Natural killer cell (primary cell): ENCODE measurements around the gene SCFD2. TPM values are rescaled to one million over a fixed set of nuclear protein-coding genes. Genes with fewer than 3 reads are reported as not detected.
A peak's percentile ranks its signal among the peaks of the same experiment; 100 is the strongest.
"Not testable (repeated sequence)": the region's sequence is repeated elsewhere in the genome, so short reads cannot be mapped to it uniquely, and the experiment has no call there.

ENCODE experiments used
- ATAC-seq, 3 donors: fragments of 150-1000 bp in 2 of 3; fragments of 200-7000 bp in 1 of 3; cut with Tn5 transposase; 1 replicate in 1 of 3; 2 replicates in 2 of 3; pipeline ENCODE4 v1.10.0; 2021; ENCODE audit warnings: mild to moderate bottlenecking in 2 of 3, moderate library complexity in 2 of 3
- DNase-seq, 2 donors: peaks; one replicate each; pipeline versions ENCODE4 v3.0.0 to v3.0.0-alpha.2; 2013 to 2021; ENCODE audit warnings: mixed read lengths in 1 of 2
- H3K27ac ChIP-seq: one replicate; pipeline ENCODE4 v1.5.1; 2013; ENCODE audit warnings: mild to moderate bottlenecking, low read length
- H3K27me3 ChIP-seq: one replicate; pipeline ENCODE4 v1.6.1; 2013; ENCODE audit warnings: low read length; ENCODE audit not compliant: control insufficient read depth, insufficient read depth
- H3K36me3 ChIP-seq: one replicate; pipeline ENCODE4 v1.6.1; 2013; ENCODE audit warnings: low read length; ENCODE audit not compliant: control insufficient read depth, insufficient read depth
- H3K4me1 ChIP-seq: one replicate; pipeline ENCODE4 v1.6.1; 2013; ENCODE audit warnings: low read length; ENCODE audit not compliant: control insufficient read depth, insufficient read depth
- H3K4me3 ChIP-seq: one replicate; pipeline ENCODE4 v1.5.1; 2013; ENCODE audit warnings: low read length
- H3K9me3 ChIP-seq: one replicate; pipeline ENCODE4 v1.6.1; 2013; ENCODE audit warnings: low read length; ENCODE audit not compliant: control insufficient read depth, insufficient read depth
- H3K27ac Mint-ChIP-seq, 2 donors: one replicate each; pipeline ENCODE4 v1.8.0; 2022; ENCODE audit warnings: mild to moderate bottlenecking in 2 of 2, mixed read lengths in 2 of 2, moderate library complexity in 1 of 2
- H3K27me3 Mint-ChIP-seq, 2 donors: one replicate each; pipeline ENCODE4 v1.8.0; 2022; ENCODE audit warnings: low read depth in 2 of 2, mixed read lengths in 2 of 2
- H3K36me3 Mint-ChIP-seq: one replicate; pipeline ENCODE4 v1.8.0; 2022; ENCODE audit warnings: mixed read lengths
- H3K4me1 Mint-ChIP-seq, 2 donors: one replicate each; pipeline ENCODE4 v1.8.0; 2022; ENCODE audit warnings: mixed read lengths in 2 of 2
- H3K4me3 Mint-ChIP-seq: one replicate; pipeline ENCODE4 v1.8.0; 2022; ENCODE audit warnings: mild to moderate bottlenecking, moderate library complexity, mixed read lengths
- H3K9me3 Mint-ChIP-seq, 2 donors: one replicate each; pipeline ENCODE4 v1.8.0; 2022; ENCODE audit warnings: mixed read lengths in 2 of 2
- WGBS: methylation state at CpG from one replicate; pipeline ENCODE4 v1.1.7; 2013; ENCODE audit warnings: missing lambda C conversion rate; ENCODE audit not compliant: insufficient coverage; 5-methylcytosine and 5-hydroxymethylcytosine counted together
- intact Hi-C: fragments of 100-400 bp; cut with micrococcal nuclease; formaldehyde crosslinking; loops from one replicate; pipeline ENCODE4 v1.14.2; 2022
- total RNA-seq, 4 donors: library from RNA; stranded (reverse); fragments of 120-200 nt in 1 of 4; gene quantifications; one replicate each; pipeline versions ENCODE4 v1.2.3 to v1.2.4, GENCODE V29; 2013 to 2022
- TF ChIP-seq, protein P1 (sequence below): fragments of 200-600 bp; IDR thresholded peaks from one replicate; pipeline ENCODE4 v1.8.0; 2022; ENCODE audit warnings: antibody characterized with exemption

Gene SCFD2
- total RNA-seq, 3 donors from 2014 or later (not counting 1 experiment from before 2014, with no cell fraction given), result 26.4 to 29.4 (median 28.9) TPM

DNA sequence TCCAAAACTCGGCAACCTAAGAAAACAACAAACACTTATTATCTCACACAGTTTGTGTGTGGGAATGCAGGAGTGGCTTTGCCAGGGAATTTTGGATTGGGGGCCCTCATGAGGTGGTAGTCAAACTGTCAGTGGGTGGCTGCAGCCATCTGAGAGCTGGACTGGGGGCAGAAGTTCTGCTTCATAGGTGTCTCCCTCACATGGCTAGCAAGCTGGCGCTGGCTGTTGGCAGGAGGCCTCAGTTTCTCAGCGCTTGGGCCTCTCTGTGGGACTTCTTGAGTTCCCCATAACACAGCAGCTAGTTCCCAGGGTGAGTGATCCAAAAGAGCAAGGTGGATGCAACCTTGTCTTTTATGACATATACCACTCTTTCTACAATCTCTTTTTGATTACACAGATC is 529.7 kb downstream of the SCFD2 start:
- TF ChIP-seq, protein P1, sequence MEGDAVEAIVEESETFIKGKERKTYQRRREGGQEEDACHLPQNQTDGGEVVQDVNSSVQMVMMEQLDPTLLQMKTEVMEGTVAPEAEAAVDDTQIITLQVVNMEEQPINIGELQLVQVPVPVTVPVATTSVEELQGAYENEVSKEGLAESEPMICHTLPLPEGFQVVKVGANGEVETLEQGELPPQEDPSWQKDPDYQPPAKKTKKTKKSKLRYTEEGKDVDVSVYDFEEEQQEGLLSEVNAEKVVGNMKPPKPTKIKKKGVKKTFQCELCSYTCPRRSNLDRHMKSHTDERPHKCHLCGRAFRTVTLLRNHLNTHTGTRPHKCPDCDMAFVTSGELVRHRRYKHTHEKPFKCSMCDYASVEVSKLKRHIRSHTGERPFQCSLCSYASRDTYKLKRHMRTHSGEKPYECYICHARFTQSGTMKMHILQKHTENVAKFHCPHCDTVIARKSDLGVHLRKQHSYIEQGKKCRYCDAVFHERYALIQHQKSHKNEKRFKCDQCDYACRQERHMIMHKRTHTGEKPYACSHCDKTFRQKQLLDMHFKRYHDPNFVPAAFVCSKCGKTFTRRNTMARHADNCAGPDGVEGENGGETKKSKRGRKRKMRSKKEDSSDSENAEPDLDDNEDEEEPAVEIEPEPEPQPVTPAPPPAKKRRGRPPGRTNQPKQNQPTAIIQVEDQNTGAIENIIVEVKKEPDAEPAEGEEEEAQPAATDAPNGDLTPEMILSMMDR, result no peak
- intact Hi-C loops, result no loop called here
- no peak overlapping the region for H3K27ac Mint-ChIP-seq
- Histone ChIP-seq H3K27ac (no peak overlapping the region), H3K27me3 (no peaks in the 10 kb centered on the region), H3K4me1 (no peaks in the 10 kb centered on the region), H3K4me3 (no peak overlapping the region), H3K9me3 (no peaks in the 10 kb centered on the region), H3K36me3 (no peaks in the 10 kb centered on the region)
- H3K4me3 Mint-ChIP-seq, result no peak overlapping the region
- ATAC-seq, result no peak
- no peaks in the 10 kb centered on the region for H3K9me3 Mint-ChIP-seq
- peaks cover 13 to 14% of the 10 kb centered on the region in 2 donors for H3K27me3 Mint-ChIP-seq
- 100% methylated on average over 2 of the region's 3 CpGs for WGBS
- no peaks in the 10 kb centered on the region for H3K4me1 Mint-ChIP-seq
- no peak for DNase-seq
- no peaks in the 10 kb centered on the region for H3K36me3 Mint-ChIP-seq

DNA sequence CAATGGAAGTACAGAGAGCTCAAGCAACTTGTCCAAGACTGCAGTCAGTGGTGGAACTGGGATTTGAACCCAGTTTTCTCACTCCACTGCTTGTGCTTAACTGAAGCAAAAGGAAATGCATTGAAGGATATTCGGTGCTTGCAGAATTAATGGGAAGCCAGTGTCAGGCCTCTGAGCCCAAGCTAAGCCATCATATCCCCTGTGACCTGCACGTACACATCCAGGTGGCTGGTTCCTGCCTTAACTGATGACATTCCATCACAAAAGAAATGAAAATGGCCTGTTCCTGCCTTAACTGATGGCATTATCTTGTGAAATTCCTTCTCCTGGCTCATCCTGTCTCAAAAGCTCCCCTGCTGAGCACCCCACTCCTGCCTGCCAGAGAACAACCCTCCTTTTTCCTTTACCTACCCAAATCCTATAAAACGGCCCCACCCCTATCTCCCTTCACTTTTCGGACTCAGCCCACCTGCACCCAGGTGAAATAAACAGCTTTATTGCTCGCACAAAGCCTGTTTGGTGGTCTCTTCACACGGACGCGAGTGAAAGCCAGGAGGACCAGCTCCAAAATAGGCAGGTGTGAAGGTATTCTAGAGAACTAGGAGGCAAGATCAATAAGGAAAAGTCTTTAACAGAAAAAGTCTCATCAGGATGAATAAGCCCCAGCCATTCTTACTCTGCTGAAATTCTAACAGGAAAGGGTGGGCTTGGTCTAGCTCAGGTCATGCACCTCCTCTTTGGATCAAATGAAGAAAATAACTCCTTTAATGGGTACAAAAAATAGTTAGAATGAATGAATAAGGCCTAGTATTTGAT is 531.0 kb downstream of the SCFD2 start:
- H3K27ac ChIP-seq, H3K4me3 ChIP-seq, intact Hi-C loops, H3K36me3 ChIP-seq, H3K4me3 Mint-ChIP-seq, H3K9me3 Mint-ChIP-seq, H3K4me1 ChIP-seq, H3K9me3 ChIP-seq, DNase-seq, H3K36me3 Mint-ChIP-seq, H3K27ac Mint-ChIP-seq, H3K27me3 ChIP-seq, H3K4me1 Mint-ChIP-seq, ATAC-seq: not testable (repeated sequence)
- H3K27me3 Mint-ChIP-seq, result peaks cover 14 to 16% of the 10 kb centered on the region in 2 donors
- whole genome bisulfite sequencing, result 92% methylated on average over 8 of the region's 8 CpGs

DNA sequence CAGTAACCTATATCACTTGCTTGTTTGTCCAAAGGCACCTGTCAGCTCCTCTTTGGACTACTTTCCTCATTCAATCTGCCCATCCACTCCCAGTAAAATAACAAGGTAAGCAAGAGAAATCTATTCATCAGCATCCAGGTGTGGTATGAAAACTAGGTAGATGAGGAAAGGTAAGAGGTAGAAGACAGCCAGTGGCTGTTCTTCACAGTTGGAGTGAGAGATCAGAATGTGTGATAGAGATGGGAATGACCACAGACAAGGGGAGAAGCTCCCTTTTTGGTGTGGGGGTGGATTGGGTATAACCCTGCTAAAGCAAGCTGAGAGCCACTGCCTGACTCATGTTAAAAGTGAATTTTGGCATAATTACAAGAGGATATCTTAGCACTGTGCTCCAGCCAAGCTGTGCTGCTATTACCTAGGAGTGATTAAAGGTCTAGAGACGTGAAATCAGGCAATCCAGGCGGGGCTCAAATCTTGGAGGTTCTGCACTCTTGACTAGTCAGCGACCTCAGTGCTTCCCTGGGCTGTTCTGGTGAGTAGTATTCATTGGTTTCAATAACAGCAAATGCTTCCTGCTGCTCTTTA is 531.8 kb downstream of the SCFD2 start:
- TF ChIP-seq, protein P1, result no peak
- DNase-seq, result no peak
- no peaks in the 10 kb centered on the region for H3K36me3 Mint-ChIP-seq
- no peaks in the 10 kb centered on the region for H3K4me1 Mint-ChIP-seq
- H3K27me3 Mint-ChIP-seq, result peaks cover 14 to 16% of the 10 kb centered on the region in 2 donors
- WGBS, result 91% methylated on average over 3 of the region's 3 CpGs
- no peaks in the 10 kb centered on the region for H3K27me3 ChIP-seq
- H3K4me3 Mint-ChIP-seq, result no peak overlapping the region
- H3K27ac Mint-ChIP-seq, result no peak overlapping the region
- no peaks in the 10 kb centered on the region for H3K9me3 Mint-ChIP-seq
- no peaks in the 10 kb centered on the region for H3K36me3 ChIP-seq
- H3K27ac ChIP-seq, result no peak overlapping the region
- no peaks in the 10 kb centered on the region for H3K9me3 ChIP-seq
- H3K4me3 ChIP-seq, result no peak overlapping the region
- intact Hi-C loops, result no loop called here
- H3K4me1 ChIP-seq, result no peaks in the 10 kb centered on the region
- ATAC-seq, result no peak

DNA sequence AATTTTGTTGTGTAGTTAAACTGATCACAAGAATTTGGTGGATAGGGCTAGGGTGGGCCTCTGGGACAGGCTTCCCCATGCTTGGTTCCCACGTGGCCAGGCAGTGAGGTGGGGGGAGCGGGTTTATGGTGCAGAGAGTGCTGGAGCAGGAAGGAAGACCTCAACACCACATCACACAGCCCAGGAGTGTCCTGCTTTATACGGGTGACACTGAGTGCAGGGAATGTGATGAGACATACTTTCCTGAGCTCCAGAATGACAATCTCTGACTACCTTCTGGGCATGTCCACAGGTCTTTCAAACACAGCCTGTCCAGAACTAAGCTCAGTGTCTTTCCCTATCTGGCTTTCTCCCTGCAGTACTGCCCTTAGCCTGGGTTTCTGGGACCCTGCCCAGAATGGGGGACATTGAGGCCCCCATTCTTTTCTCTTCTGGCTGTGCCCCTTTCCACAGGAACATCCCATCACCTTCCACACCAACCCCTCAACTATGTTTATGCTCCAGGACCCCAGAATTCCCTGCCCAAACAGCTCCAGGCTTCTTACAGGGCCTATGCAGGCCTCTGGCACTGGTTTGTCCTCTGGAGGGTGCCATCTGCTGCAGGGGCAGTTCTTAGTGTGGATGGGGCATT is 540.3 kb downstream of the SCFD2 start:
- no peaks in the 10 kb centered on the region for H3K4me1 ChIP-seq
- Mint-ChIP-seq H3K4me3 (no peak overlapping the region), H3K36me3 (no peaks in the 10 kb centered on the region), H3K9me3 (peaks cover 0 to 2% of the 10 kb centered on the region in 2 donors), H3K27ac (no peak overlapping the region), H3K27me3 (peaks cover 0 to 6% of the 10 kb centered on the region in 2 donors), H3K4me1 (no peaks in the 10 kb centered on the region)
- no peaks in the 10 kb centered on the region for H3K27me3 ChIP-seq
- no peak for ATAC-seq
- DNase-seq, result peak in 1 of 2 donors; percentile 4
- H3K9me3 ChIP-seq, result no peaks in the 10 kb centered on the region
- 49% methylated on average over 3 of the region's 3 CpGs for WGBS
- H3K27ac ChIP-seq, result no peak overlapping the region
- TF ChIP-seq, protein P1, result no peak
- no peak overlapping the region for H3K4me3 ChIP-seq
- intact Hi-C loops, result no loop called here
- no peaks in the 10 kb centered on the region for H3K36me3 ChIP-seq
